ENCODE results near the gene MID1. TPM values are rescaled to one million over a fixed set of nuclear protein-coding genes. Genes with fewer than 3 reads are reported as not detected.

Gene MID1
- total RNA-seq, 1 experiment from 2014 or later, result 79.5 TPM

DNA sequence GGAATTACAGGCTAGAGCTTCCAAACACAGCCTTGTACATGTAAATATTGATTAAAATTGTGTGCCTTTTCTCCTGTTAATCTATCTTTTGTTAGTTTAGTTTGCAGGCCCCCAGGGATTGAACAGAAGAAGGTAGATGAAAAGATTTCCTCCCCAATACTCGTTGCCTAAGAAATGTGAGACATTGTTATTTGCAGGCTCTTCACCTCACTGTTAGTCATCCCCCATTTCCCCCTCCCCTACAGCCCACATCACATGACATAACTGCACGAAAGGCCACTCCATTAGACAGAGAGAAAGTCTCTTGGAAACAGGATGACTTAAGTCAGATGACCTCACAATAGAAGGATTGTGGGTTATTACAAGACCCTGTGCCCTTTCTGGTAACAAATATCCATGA lies 13.3 kb upstream of the MID1 start:
- Histone ChIP-seq H3F3A (ENCODE audit: insufficient read depth, low read depth) (peaks cover 24% of the 10 kb centered on the region), H3K4me2 (peak overlapping the region; percentile 67), H3K4me3 (peak overlapping the region; percentile 37; the same call in 1 of the 2 replicates), H4K20me1 (ENCODE audit: insufficient read depth) (no peaks in the 10 kb centered on the region), H3K36me3 (ENCODE audit: low read depth) (no peaks in the 10 kb centered on the region), H3K27me3 (ENCODE audit: insufficient read depth, low read depth) (no peaks in the 10 kb centered on the region), H3K27ac (peak overlapping the region; percentile 84), H3K79me2 (ENCODE audit: low read depth) (no peaks in the 10 kb centered on the region), H3K9me3 (ENCODE audit: insufficient read depth, low read depth) (no peaks in the 10 kb centered on the region), H3K9me2 (ENCODE audit: insufficient read depth) (no peaks in the 10 kb centered on the region), H2AFZ (no peak overlapping the region), H3K4me1 (replicated peaks; ENCODE audit: insufficient read depth) (peaks cover 57% of the 10 kb centered on the region)
- DNase-seq, result peak; percentile 52 to 87
- ChIA-PET CTCF (no interaction called here), POLR2A (ENCODE audit: unreplicated experiment) (no interaction called here)
- TF ChIP-seq, protein P1, sequence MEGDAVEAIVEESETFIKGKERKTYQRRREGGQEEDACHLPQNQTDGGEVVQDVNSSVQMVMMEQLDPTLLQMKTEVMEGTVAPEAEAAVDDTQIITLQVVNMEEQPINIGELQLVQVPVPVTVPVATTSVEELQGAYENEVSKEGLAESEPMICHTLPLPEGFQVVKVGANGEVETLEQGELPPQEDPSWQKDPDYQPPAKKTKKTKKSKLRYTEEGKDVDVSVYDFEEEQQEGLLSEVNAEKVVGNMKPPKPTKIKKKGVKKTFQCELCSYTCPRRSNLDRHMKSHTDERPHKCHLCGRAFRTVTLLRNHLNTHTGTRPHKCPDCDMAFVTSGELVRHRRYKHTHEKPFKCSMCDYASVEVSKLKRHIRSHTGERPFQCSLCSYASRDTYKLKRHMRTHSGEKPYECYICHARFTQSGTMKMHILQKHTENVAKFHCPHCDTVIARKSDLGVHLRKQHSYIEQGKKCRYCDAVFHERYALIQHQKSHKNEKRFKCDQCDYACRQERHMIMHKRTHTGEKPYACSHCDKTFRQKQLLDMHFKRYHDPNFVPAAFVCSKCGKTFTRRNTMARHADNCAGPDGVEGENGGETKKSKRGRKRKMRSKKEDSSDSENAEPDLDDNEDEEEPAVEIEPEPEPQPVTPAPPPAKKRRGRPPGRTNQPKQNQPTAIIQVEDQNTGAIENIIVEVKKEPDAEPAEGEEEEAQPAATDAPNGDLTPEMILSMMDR (conservative IDR thresholded peaks at IDR 0.05), result no peak
- no peak for TF ChIP-seq EZH2 (IDR thresholded peaks at IDR 0.05; ENCODE audit: low read depth)
- intact Hi-C loops (cut with micrococcal nuclease; ENCODE audit: unreplicated experiment), result loop anchor here (1.0 to 10.0 kb wide), 5 partner anchors 13 to 649 kb away; partner anchors contain the start of gene MID1
- BruUV-seq (replicated peaks), result no TSS peak

DNA sequence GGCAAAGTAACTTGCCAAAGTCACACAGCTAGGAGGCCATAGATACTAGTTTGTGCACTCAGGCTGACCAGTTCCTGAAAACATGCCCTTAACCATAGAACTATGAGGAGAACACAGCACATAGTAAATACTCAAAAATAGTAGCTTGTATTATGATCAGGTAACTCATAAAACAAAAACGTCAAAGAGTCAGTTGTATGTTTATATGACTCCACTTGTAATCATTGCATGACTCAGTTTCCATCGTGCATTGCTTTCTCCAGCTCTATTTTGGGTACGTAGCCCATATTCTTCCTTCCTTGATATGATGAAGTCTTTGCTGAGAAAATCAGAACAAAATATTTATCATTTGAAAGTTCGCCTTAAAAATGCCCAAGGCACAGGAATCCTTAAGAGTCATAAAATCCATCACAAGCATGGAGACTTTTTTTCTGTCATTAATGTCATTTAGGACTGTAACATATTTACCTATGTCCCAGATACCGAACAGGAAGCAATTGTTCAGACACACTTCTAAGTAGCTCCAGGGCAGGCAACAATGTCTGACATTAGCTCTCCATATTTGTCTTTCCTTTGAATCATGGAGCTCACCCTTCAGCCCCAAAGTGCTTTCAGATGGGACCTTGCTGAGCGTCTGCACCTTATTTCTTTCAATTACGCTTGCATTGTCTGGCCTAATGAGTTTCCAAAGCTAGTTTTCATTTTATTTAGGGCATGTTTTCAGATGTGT lies 11.2 kb upstream of the MID1 start:
- H3K9me2 ChIP-seq (ENCODE audit: insufficient read depth), result no peaks in the 10 kb centered on the region
- POLR2A ChIA-PET (ENCODE audit: unreplicated experiment), result interaction anchor here (0.7 kb wide), 1 partner anchor 12 kb away, joined by 4 read pairs; no protein-coding TSS in a partner anchor
- BruUV-seq (replicated peaks), result no TSS peak
- no peak overlapping the region for H3K27ac ChIP-seq
- no peak overlapping the region for H3K4me3 ChIP-seq
- DNase-seq, result no peak
- H3K4me2 ChIP-seq, result no peak overlapping the region
- CTCF ChIA-PET, result no interaction called here
- no peak for TF ChIP-seq EZH2 (IDR thresholded peaks at IDR 0.05; ENCODE audit: low read depth)
- TF ChIP-seq, protein P1 (conservative IDR thresholded peaks at IDR 0.05), result no peak
- H3K36me3 ChIP-seq (ENCODE audit: low read depth), result no peaks in the 10 kb centered on the region
- H3K27me3 ChIP-seq (ENCODE audit: insufficient read depth, low read depth), result no peaks in the 10 kb centered on the region
- H3K4me1 ChIP-seq (replicated peaks; ENCODE audit: insufficient read depth), result peaks cover 57% of the 10 kb centered on the region
- no peaks in the 10 kb centered on the region for H3K79me2 ChIP-seq (ENCODE audit: low read depth)
- no peaks in the 10 kb centered on the region for H4K20me1 ChIP-seq (ENCODE audit: insufficient read depth)
- no peaks in the 10 kb centered on the region for H3K9me3 ChIP-seq (ENCODE audit: insufficient read depth, low read depth)
- H3F3A ChIP-seq (ENCODE audit: insufficient read depth, low read depth), result peaks cover 24% of the 10 kb centered on the region
- no peak overlapping the region for H2AFZ ChIP-seq
- intact Hi-C loops (cut with micrococcal nuclease; ENCODE audit: unreplicated experiment), result loop anchor here (10.0 kb wide), 2 partner anchors 187 to 647 kb away; no protein-coding TSS in a partner anchor

GRCh38 chrX:10630320-10630719 lies 9.9 kb upstream of the MID1 start:
- no peaks in the 10 kb centered on the region for H3K36me3 ChIP-seq (ENCODE audit: low read depth)
- no TSS peak for BruUV-seq (replicated peaks)
- H3K9me3 ChIP-seq (ENCODE audit: insufficient read depth, low read depth), result no peaks in the 10 kb centered on the region
- CTCF ChIA-PET, result no interaction called here
- H3K4me2 ChIP-seq, result no peak overlapping the region
- no peak overlapping the region for H3K27ac ChIP-seq
- peaks cover 24% of the 10 kb centered on the region for H3F3A ChIP-seq (ENCODE audit: insufficient read depth, low read depth)
- H2AFZ ChIP-seq, result no peak overlapping the region
- no peaks in the 10 kb centered on the region for H3K27me3 ChIP-seq (ENCODE audit: insufficient read depth, low read depth)
- H3K9me2 ChIP-seq (ENCODE audit: insufficient read depth), result no peaks in the 10 kb centered on the region
- H3K79me2 ChIP-seq (ENCODE audit: low read depth), result no peaks in the 10 kb centered on the region
- no peaks in the 10 kb centered on the region for H4K20me1 ChIP-seq (ENCODE audit: insufficient read depth)
- DNase-seq, result no peak
- POLR2A ChIA-PET (ENCODE audit: unreplicated experiment), result no interaction called here
- H3K4me1 ChIP-seq (replicated peaks; ENCODE audit: insufficient read depth), result peaks cover 47% of the 10 kb centered on the region
- TF ChIP-seq, protein P1 (conservative IDR thresholded peaks at IDR 0.05), result no peak
- TF ChIP-seq EZH2 (IDR thresholded peaks at IDR 0.05; ENCODE audit: low read depth), result no peak
- intact Hi-C loops (cut with micrococcal nuclease; ENCODE audit: unreplicated experiment), result loop anchor here (10.0 kb wide), 2 partner anchors 186 to 646 kb away; no protein-coding TSS in a partner anchor
- H3K4me3 ChIP-seq, result no peak overlapping the region

Measured in PC-9 (cell line).